ENCODE data around the gene SELE.
"Not testable (repeated sequence)": the region's sequence is repeated elsewhere in the genome, so short reads cannot be mapped to it uniquely, and the experiment has no call there.

Gene SELE

DNA sequence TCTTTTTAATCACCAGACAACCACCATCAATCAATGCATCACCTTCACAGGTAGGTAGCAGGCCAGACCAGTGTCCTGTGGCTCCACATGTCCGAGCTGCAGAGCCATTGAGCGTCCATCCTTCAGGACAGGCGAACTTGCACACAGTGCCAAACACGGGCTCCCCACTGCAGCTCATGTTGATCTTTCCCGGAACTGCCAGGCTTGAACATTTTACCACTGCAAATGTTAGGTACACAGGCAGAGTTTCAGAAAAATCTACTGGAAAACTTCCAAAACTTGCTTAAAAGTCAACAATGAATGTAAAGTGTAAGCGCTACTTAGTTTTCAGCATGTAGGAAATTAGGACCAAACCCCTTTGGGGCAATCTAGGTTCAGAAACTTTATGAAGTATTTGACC, 6.6 kb downstream of the SELE start:
- H3K4me3 ChIP-seq (ENCODE audit: low read depth, low read length): no peak overlapping the region
- no peak for DNase-seq (ENCODE audit: low read depth)
- in situ Hi-C loops (cut with HindIII; ENCODE audit: low sequenced_read_pairs): no loop called here
- TF ChIP-seq CTCF (IDR thresholded peaks at IDR 0.05; ENCODE audit: low read depth, low read length, missing control alignments): no peak

DNA sequence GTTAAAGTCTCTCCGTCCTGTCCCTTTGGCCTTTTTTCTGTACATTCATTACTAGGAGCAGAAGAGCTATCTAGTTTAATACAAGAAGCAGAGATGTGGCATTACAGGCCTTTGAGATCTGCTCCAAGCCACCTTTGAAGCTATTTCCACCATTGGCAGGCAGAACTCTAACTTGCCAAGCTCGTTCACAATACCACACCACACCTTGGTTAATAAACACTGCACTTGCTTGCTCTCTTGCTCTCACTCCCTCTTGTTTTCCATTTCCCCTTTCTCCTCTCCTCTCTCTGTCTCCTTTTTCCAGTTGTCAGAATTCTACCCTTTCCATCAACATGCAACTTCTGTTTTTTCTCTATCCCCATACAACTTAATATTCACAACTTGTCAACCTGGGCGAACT, 7.0 kb downstream of the SELE start:
- in situ Hi-C loops (cut with HindIII; ENCODE audit: low sequenced_read_pairs): no loop called here
- TF ChIP-seq CTCF (IDR thresholded peaks at IDR 0.05; ENCODE audit: low read depth, low read length, missing control alignments): no peak
- H3K4me3 ChIP-seq (ENCODE audit: low read depth, low read length): no peak overlapping the region
- DNase-seq (ENCODE audit: low read depth): no peak

- in situ Hi-C loops (cut with HindIII; ENCODE audit: low sequenced_read_pairs): no loop called here
- TF ChIP-seq CTCF (IDR thresholded peaks at IDR 0.05; ENCODE audit: low read depth, low read length, missing control alignments): no peak
- no peak for DNase-seq (ENCODE audit: low read depth)
Observed at GRCh38 chr1:169725930-169726329, 7.9 kb downstream of the SELE start.

GRCh38 chr1:169724168-169724567, 9.7 kb downstream of the SELE start:
- in situ Hi-C loops (cut with HindIII; ENCODE audit: low sequenced_read_pairs): no loop called here
- H3K4me3 ChIP-seq (ENCODE audit: low read depth, low read length): no peak overlapping the region
- no peak for DNase-seq (ENCODE audit: low read depth)
- no peak for TF ChIP-seq CTCF (IDR thresholded peaks at IDR 0.05; ENCODE audit: low read depth, low read length, missing control alignments)

More at GRCh38 chr1:169725930-169726329, 7.9 kb downstream of the SELE start:
- H3K4me3 ChIP-seq (ENCODE audit: low read depth, low read length): no peak overlapping the region

- no peak overlapping the region for H3K4me3 ChIP-seq (ENCODE audit: low read depth, low read length)
- DNase-seq (ENCODE audit: low read depth): no peak
- in situ Hi-C loops (cut with HindIII; ENCODE audit: low sequenced_read_pairs): no loop called here
- no peak for TF ChIP-seq CTCF (IDR thresholded peaks at IDR 0.05; ENCODE audit: low read depth, low read length, missing control alignments)
Observed at GRCh38 chr1:169723763-169724162, 10.1 kb downstream of the SELE start.

GRCh38 chr1:169722779-169723178, 11.1 kb downstream of the SELE start:
- no peak for TF ChIP-seq CTCF (IDR thresholded peaks at IDR 0.05; ENCODE audit: low read depth, low read length, missing control alignments)
- in situ Hi-C loops (cut with HindIII; ENCODE audit: low sequenced_read_pairs): no loop called here
- DNase-seq (ENCODE audit: low read depth): no peak
- H3K4me3 ChIP-seq (ENCODE audit: low read depth, low read length): no peak overlapping the region

DNA sequence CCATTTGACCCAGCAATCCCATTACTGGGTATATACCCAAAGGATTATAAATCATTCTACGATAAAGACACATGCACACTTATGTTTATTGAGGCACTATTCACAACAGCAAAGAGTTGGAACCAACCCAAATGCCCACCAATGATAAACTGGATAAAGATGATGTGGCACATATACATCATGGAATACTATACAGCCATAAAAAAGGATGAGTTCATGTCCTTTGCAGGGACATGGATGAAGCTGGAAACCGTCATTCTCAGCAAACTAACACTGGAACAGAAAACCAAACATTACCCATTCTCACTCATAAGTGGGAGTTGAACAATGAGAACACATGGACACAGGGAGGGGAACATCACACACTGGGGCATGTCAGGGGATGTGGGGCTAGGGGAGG, 18.8 kb downstream of the SELE start:
- in situ Hi-C loops (cut with HindIII; ENCODE audit: low sequenced_read_pairs); DNase-seq (ENCODE audit: low read depth); H3K4me3 ChIP-seq (ENCODE audit: low read depth, low read length): not testable (repeated sequence)

DNA sequence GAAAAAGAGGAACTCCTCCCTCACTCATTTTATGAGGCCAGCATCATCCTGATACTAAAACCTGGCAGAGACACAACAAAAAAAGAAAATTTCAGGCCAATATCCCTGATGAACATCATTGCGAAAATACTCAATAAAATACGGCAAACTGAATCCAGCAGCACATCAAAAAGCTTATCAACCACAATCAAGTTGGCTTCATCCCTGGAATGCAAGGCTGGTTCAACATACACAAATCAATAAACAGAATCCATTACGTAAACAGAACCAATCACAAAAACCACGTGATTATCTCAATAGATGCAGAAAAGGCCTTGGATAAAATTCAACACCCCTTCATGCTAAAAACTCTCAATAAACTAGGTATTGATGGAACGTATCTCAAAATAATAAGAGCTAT, 20.8 kb downstream of the SELE start:
- DNase-seq (ENCODE audit: low read depth); in situ Hi-C loops (cut with HindIII; ENCODE audit: low sequenced_read_pairs); H3K4me3 ChIP-seq (ENCODE audit: low read depth, low read length): not testable (repeated sequence)

All from astrocyte of the cerebellum (primary cell).